ENCODE results near the gene PRR12.

The PRR12 gene

GRCh38 chr19:49641688-49642491, 50.9 kb downstream of the PRR12 start, which contains the start of gene SCAF1:
SCAF1 (plus strand) TSS chr19:49642209; CDS start chr19:49645027, 2,818 bp downstream.
- peak; percentile 100 for DNase-seq (ENCODE audit: low read depth, low spot score)

GRCh38 chr19:49642492-49643035, 51.6 kb downstream of the PRR12 start:
- DNase-seq (ENCODE audit: low read depth, low spot score), result no peak

DNA sequence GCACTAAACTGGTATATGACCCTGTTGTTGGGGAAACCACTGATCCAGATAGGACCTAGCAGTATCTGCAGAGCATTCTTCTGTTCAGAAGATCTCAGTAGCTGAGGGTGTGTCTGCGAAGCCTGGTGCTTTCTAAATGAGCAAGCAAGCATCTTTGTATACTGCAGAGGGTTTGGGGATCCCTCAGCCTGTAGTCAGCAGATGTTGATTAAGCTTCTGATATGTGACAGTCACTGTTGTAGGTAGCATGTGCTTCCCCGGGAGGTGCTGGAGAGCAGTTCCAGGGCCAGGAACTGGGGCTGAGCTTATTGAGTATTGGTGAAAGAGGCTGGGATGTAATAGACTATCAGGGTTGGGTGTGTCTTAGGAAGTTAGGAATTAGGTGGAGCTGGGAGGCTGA, 52.5 kb downstream of the PRR12 start:
- DNase-seq (ENCODE audit: low read depth, low spot score), result no peak

DNA sequence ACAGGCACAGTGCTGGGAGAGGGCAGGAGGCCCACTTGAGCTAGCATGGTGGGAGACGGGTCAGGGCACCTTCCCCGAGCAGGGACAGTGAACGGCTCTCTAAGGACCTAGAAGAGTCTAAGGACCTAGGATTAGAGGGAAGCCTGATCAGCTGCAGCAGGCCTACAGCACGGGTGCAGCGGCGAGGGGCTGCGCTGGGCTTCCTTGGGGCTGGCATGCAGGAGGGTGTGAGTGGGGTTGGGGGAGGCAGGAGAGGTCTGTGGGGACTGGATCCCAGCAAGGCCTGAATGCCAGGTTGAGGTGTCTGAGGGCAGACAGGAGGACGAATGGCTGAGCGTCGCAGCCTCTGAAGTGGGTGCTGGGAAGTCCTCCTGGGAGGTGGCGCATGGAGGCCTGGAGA, 54.6 kb downstream of the PRR12 start:
- DNase-seq (ENCODE audit: low read depth, low spot score), result no peak

DNA sequence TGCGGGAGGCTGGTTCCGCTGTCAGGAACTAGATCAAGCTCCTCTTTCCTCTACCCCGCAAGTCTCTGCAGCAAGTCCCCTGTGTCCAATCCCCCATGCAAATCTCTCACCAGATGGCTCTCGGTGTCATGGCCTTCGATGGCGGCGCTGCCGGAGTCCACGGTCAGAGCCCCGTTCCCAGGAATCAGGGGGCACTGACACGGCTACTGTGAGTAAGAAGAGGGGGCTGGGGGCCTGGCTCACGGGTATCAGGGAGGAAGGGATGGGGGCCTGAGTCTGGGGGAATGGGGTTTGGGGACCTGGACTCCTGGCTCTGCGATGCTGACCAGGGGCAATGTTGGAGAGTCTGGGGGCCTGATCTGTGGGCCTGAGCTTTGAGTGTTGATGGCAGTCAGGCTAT, 55.0 kb downstream of the PRR12 start:
- no peak for DNase-seq (ENCODE audit: low read depth, low spot score)

- no peak for DNase-seq (ENCODE audit: low read depth, low spot score)
Observed at GRCh38 chr19:49646586-49646985, 55.6 kb downstream of the PRR12 start.

DNA sequence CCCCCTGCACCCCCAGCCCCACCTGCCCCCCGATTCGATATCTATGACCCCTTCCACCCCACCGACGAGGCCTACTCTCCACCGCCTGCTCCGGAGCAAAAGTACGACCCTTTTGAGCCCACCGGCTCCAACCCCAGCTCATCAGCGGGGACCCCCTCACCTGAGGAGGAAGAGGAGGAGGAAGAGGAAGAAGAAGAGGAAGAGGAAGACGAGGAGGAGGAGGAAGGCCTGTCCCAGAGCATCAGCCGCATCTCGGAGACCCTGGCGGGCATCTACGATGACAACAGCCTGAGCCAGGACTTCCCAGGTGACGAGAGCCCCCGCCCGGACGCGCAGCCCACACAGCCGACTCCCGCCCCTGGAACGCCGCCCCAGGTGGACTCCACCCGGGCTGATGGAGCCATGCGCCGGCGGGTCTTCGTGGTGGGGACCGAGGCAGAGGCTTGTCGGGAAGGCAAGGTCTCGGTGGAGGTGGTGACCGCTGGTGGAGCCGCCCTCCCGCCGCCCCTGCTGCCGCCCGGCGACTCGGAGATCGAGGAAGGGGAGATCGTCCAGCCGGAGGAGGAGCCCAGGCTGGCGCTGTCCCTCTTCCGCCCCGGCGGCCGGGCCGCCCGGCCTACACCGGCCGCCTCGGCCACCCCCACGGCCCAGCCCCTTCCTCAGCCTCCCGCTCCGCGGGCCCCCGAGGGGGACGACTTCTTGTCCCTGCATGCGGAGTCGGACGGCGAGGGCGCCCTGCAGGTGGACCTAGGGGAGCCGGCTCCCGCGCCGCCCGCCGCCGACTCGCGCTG, 60.2 kb downstream of the PRR12 start:
- DNase-seq (ENCODE audit: low read depth, low spot score), result no peak

DNA sequence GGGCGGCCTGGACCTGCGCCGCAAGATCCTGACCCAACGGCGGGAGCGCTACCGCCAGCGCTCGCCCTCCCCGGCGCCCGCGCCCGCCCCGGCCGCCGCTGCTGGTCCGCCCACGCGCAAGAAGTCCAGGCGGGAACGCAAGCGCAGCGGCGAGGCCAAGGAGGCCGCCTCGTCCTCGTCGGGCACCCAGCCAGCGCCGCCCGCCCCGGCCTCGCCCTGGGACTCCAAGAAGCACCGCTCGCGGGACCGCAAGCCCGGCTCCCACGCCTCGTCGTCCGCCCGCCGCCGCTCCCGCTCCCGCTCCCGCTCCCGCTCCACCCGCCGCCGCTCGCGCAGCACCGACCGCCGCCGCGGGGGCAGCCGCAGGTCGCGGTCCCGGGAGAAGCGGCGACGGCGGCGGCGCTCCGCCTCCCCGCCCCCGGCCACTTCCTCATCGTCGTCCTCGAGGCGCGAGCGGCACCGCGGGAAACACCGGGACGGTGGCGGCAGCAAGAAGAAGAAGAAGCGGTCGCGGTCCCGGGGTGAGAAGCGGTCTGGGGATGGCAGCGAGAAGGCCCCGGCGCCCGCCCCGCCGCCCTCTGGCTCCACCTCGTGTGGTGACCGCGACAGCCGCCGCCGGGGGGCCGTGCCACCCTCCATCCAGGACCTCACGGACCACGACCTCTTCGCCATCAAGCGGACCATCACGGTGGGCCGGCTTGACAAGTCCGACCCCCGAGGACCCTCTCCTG, 61.0 kb downstream of the PRR12 start:
- no peak for DNase-seq (ENCODE audit: low read depth, low spot score)

DNA sequence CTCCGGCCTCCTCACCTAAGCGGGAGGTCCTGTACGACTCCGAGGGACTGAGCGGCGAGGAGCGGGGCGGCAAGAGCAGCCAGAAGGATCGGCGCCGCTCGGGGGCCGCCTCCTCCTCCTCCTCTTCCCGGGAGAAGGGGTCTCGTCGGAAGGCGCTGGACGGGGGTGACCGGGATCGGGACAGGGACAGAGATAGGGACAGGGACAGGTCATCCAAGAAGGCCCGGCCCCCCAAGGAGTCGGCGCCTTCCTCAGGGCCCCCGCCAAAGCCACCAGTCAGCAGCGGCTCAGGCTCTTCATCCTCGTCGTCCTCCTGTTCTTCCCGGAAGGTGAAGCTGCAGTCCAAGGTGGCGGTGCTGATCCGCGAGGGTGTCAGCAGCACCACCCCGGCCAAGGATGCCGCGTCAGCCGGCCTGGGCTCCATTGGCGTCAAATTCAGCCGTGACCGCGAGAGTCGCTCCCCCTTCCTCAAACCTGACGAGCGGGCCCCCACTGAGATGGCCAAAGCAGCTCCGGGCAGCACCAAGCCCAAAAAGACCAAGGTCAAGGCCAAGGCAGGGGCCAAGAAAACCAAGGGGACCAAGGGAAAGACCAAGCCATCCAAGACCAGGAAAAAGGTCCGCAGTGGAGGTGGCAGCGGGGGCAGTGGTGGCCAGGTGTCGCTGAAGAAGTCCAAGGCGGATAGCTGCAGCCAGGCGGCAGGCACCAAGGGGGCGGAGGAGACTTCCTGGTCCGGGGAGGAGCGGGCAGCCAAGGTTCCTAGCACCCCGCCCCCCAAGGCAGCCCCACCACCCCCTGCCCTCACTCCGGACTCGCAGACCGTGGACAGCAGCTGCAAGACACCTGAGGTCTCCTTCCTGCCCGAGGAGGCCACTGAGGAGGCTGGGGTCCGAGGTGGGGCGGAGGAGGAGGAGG, 61.8 kb downstream of the PRR12 start:
- no peak for DNase-seq (ENCODE audit: low read depth, low spot score)

GRCh38 chr19:49653466-49653806, 62.5 kb downstream of the PRR12 start:
- no peak for DNase-seq (ENCODE audit: low read depth, low spot score)

- DNase-seq (ENCODE audit: low read depth, low spot score), result no peak
Observed at GRCh38 chr19:49654581-49654980, 63.6 kb downstream of the PRR12 start.

DNA sequence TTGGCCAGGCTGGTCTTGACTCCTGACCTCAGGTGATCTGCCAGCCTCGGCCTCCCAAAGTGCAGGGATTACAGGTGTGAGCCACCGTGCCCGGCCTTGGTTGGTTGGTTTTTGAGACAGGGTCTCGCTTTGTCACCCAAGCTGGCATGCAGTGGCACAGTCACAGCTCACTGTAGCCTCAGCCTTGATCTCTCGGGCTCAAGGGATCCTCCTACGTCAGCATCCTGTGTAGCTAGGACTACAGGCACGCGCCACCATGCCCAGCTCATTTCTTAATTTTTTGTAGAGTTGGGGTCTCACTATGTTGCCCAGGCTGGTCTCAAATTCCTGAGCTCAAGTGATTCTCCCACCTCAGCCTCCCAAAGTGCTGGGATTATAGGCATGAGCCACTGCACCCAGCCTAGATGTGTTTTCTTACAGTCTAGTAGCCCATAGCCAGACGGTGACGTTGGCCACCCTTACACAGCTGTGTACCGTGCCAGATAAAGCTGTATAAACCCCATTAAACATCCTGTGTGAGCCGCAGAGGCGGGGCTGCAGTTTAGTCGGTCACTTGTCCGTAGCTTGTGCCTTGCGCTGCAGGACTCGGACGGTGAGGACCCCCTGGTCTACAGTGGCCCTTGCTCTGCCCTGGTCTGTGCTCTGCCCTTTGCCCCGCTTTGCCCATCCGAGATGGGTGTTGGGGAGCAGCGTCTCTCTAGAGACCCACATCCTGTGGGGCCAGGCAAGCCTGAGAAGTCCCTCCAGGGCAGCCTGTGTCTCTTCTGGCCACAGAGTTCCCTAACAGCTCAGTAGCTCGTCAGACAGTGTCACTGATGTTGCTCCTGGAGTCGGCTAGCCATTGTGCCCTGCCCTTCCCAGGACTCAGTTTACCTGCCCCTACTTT, 64.8 kb downstream of the PRR12 start:
- DNase-seq (ENCODE audit: low read depth, low spot score), result no peak

- DNase-seq (ENCODE audit: low read depth, low spot score), result no peak
Observed at GRCh38 chr19:49656456-49657109, 65.6 kb downstream of the PRR12 start.

- DNase-seq (ENCODE audit: low read depth, low spot score), result no peak
Observed at GRCh38 chr19:49657493-49658138, 66.6 kb downstream of the PRR12 start.

DNA sequence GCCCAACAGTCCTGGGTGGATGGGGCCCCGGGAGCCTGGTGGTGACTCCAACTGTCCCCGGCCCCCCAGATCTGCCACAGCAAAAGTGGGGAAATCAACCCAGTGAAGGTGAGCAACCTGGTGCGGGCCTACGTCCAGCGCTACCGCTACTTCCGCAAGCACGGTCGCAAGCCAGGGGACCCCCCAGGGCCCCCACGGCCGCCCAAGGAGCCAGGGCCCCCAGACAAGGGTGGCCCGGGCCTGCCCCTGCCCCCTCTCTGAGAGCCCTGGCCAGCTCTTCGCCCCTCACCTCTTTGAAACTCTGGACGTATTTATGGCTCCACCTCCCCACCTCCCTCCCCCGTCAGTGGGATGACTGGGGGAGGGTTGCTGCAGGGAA, 67.1 kb downstream of the PRR12 start:
- no peak for DNase-seq (ENCODE audit: low read depth, low spot score)

DNA sequence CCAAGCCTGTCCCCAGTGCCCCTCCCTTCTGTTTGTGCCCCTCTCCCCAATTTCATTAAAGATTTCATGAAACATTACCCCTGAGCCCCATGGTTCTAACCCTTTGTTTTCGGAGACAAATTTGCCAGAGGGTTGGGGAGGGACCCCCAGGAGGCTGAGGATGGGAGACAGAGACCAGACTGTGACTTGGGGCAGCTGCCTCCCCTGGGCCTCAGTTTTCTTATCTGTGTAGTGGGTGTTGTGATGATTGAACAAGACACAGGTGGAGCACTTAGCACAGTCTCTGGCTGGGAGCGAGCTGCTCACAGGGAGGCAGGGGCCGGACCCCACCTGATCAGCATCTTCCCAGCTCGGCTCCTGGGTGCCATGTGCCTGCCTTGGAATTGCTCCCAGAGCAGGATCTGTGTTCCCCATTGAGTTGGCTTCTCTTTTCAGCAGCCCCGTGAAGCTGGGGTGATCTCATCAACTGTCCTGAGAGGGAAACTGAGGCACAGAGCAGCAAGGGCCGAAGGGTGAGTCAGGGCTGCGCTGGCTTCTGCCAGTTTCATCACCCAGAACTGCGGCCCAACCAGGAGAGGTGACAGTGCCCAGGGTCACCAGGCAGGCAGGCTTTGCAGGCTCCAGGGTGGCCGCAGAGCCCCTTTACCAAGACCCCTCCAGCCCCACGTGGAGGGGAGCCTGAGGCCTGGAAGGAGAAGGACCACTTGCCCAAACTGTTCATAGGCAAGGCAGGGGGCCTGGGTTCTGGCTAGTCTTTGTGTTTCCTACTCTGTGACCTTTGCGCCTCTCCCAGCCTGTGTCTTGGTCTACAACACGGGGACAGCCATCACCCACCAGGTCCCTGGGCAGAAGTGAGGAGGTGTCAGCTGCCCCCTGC, 67.8 kb downstream of the PRR12 start:
- DNase-seq (ENCODE audit: low read depth, low spot score), result no peak

DNA sequence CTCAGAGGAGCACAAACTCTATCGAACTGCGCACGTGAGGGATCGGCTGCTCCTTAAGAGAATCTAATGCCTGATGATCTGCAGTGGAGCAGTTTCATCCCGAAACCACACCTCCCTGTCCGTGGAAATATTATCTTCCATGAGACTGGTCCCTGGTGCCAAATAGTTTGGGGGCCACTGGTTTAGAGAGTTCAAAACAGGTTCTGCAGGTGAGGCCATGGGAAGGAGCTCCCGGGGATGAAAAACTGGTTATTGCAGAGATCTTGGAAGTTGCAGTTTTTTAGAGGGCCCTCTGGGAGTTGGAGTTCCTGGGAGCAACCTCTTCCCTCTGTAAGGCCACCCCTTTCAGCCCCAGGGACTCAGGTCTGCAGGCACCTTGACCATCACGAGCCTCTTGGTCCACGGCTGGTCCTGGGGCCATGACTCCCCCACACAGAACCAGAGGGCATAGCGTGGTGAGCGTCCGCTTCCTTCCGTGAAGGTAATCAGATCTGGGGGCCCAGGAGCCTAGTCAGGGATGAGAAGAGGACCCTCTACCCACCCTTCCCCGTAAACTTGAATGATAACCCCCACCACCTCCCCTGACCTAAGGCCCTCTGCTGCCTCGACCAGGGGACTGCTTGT, 69.5 kb downstream of the PRR12 start:
- no peak for DNase-seq (ENCODE audit: low read depth, low spot score)

DNA sequence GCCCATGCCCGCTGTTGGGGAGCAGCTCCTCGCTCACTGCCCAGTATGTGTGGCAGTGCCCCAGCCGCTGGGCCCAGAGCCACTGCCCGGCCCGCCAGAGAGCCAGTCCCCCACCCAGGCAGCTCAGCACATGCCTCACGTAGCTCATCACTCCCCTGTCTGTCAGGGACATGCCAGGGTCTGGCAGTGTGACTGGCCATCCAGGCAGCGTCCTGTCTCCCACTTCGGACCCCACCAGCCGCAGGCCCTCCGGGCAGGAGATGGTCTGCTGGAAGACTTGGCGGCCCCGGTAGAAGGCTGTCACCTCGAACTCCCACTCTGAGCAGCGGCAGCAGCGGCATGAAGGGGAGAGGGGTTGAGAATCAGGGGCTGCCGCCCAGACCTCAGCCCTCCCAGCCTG, 71.0 kb downstream of the PRR12 start:
- no peak for DNase-seq (ENCODE audit: low read depth, low spot score)
